ENCODE data around the gene POLR3B. TPM values are rescaled to one million over a fixed set of nuclear protein-coding genes. Genes with fewer than 3 reads are reported as not detected.
"Not testable (repeated sequence)": the region's sequence is repeated elsewhere in the genome, so short reads cannot be mapped to it uniquely, and the experiment has no call there.

Gene POLR3B
- total and polyA plus RNA-seq, 2 of the 13 experiments (the other 11 are each of a cell fraction or from before 2014, with no cell fraction given), result 4.8 to 13.1 TPM

GRCh38 chr12:106465605-106466004, 108.1 kb downstream of the POLR3B start:
- H4K20me1 ChIP-seq (ENCODE audit: insufficient read depth, low read length); FAIRE-seq; H3K4me3 ChIP-seq (replicated peaks in 1 of 3; ENCODE audit: insufficient read depth in 1 of 3, low read depth in 2 of 3, low read length in 3 of 3): not testable (repeated sequence)

DNA sequence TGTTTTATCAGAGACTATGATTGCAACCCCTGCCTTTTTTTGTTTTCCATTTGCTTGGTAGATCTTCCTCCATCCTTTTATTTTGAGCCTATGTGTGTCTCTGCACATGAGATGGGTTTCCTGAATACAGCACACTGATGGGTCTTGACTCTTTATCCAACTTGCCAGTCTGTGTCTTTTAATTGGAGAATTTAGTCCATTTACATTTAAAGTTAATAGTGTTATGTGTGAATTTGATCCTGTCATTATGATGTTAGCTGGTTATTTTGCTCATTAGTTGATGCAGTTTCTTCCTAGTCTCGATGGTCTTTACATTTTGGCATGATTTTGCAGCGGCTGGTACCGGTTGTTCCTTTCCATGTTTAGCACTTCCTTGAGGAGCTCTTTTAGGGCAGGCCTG, 118.1 kb downstream of the POLR3B start:
- 100% methylated on average over 1 of the region's 3 CpGs for WGBS (ENCODE audit: low lambda C conversion rate)

More at GRCh38 chr12:106465605-106466004, 108.1 kb downstream of the POLR3B start:
- intact Hi-C loops (cut with micrococcal nuclease; ENCODE audit: unreplicated experiment); H3K79me2 ChIP-seq (ENCODE audit: insufficient read depth, low read length); POLR2A ChIA-PET; H3K9ac ChIP-seq (ENCODE audit: insufficient read depth, low read depth, low read length); H3K27me3 ChIP-seq (ENCODE audit: control insufficient read depth in 1 of 2, insufficient read depth in 2 of 2, low read length in 2 of 2); H3K9me3 ChIP-seq (ENCODE audit: low read length); H2AFZ ChIP-seq (ENCODE audit: low read length); ATAC-seq; H3K4me1 ChIP-seq (ENCODE audit: insufficient read depth, low read length); BruUV-seq (replicated peaks); CTCF ChIA-PET (ENCODE audit: low intra/inter-chr PET ratio, low total read pairs); in situ Hi-C loops (cut with HindIII; ENCODE audit: extremely low pct_ligation_motif_present, low pct_unique_long_range_greater_than_20kb); H3K4me2 ChIP-seq (ENCODE audit: low read depth, low read length); DNase-seq (ENCODE audit: low spot score); H3K27ac ChIP-seq (ENCODE audit: extremely low read length, insufficient read depth, low read length); H3K36me3 ChIP-seq (replicated peaks in 1 of 2; ENCODE audit: control insufficient read depth in 1 of 2, insufficient read depth in 2 of 2, low read length in 2 of 2): not testable (repeated sequence)
- 97% methylated on average over 4 of the region's 4 CpGs for WGBS (ENCODE audit: low lambda C conversion rate)

DNA sequence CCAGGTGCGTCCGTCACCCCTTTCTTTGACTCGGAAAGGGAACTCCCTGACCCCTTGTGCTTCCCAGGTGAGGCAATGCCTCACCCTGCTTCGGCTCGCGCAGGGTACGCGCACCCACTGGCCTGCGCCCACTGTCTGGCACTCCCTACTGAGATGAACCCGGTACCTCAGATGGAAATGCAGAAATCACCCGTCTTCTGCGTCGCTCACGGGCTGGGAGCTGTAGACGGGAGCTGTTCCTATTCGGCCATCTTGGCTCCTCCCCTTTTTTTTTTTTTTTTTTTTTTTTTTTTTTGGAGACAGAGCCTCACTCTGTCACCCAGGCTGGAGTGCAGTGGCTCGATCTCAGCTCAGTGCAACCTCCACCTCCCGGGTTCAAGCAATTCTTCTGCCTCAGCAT, 120.1 kb downstream of the POLR3B start:
- H3K79me2 ChIP-seq (ENCODE audit: insufficient read depth, low read length); H3K27me3 ChIP-seq (ENCODE audit: control insufficient read depth in 1 of 2, insufficient read depth in 2 of 2, low read length in 2 of 2); H3K36me3 ChIP-seq (replicated peaks in 1 of 2; ENCODE audit: control insufficient read depth in 1 of 2, insufficient read depth in 2 of 2, low read length in 2 of 2); H3K4me1 ChIP-seq (ENCODE audit: insufficient read depth, low read length); H3K9me3 ChIP-seq (ENCODE audit: low read length); H3K9ac ChIP-seq (ENCODE audit: insufficient read depth, low read depth, low read length); H3K4me3 ChIP-seq (replicated peaks in 1 of 3; ENCODE audit: insufficient read depth in 1 of 3, low read depth in 2 of 3, low read length in 3 of 3); in situ Hi-C loops (cut with HindIII; ENCODE audit: extremely low pct_ligation_motif_present, low pct_unique_long_range_greater_than_20kb); H2AFZ ChIP-seq (ENCODE audit: low read length); POLR2A ChIA-PET; DNase-seq (ENCODE audit: low spot score); H3K4me2 ChIP-seq (ENCODE audit: low read depth, low read length); BruUV-seq (replicated peaks); CTCF ChIA-PET (ENCODE audit: low intra/inter-chr PET ratio, low total read pairs); H3K27ac ChIP-seq (ENCODE audit: extremely low read length, insufficient read depth, low read length); FAIRE-seq; H4K20me1 ChIP-seq (ENCODE audit: insufficient read depth, low read length); ATAC-seq; intact Hi-C loops (cut with micrococcal nuclease; ENCODE audit: unreplicated experiment): not testable (repeated sequence)
- WGBS (ENCODE audit: low lambda C conversion rate), result 100% methylated on average over 18 of the region's 18 CpGs

More for the DNA sequence above, 118.1 kb downstream of the POLR3B start:
- BruUV-seq (replicated peaks); H3K9ac ChIP-seq (ENCODE audit: insufficient read depth, low read depth, low read length); H3K9me3 ChIP-seq (ENCODE audit: low read length); in situ Hi-C loops (cut with HindIII; ENCODE audit: extremely low pct_ligation_motif_present, low pct_unique_long_range_greater_than_20kb); DNase-seq (ENCODE audit: low spot score); intact Hi-C loops (cut with micrococcal nuclease; ENCODE audit: unreplicated experiment); H4K20me1 ChIP-seq (ENCODE audit: insufficient read depth, low read length); H2AFZ ChIP-seq (ENCODE audit: low read length); H3K4me1 ChIP-seq (ENCODE audit: insufficient read depth, low read length); FAIRE-seq; CTCF ChIA-PET (ENCODE audit: low intra/inter-chr PET ratio, low total read pairs); POLR2A ChIA-PET; H3K27ac ChIP-seq (ENCODE audit: extremely low read length, insufficient read depth, low read length); H3K79me2 ChIP-seq (ENCODE audit: insufficient read depth, low read length); H3K27me3 ChIP-seq (ENCODE audit: control insufficient read depth in 1 of 2, insufficient read depth in 2 of 2, low read length in 2 of 2); H3K4me3 ChIP-seq (replicated peaks in 1 of 3; ENCODE audit: insufficient read depth in 1 of 3, low read depth in 2 of 3, low read length in 3 of 3); ATAC-seq; H3K36me3 ChIP-seq (replicated peaks in 1 of 2; ENCODE audit: control insufficient read depth in 1 of 2, insufficient read depth in 2 of 2, low read length in 2 of 2); H3K4me2 ChIP-seq (ENCODE audit: low read depth, low read length): not testable (repeated sequence)
